H1 (cell line): Measurements from ENCODE around the gene P2RX6. TPM values are rescaled to one million over a fixed set of nuclear protein-coding genes. Genes with fewer than 3 reads are reported as not detected.

Experiments used
- HDAC6 ChIP-seq: IDR thresholded peaks from one replicate; pipeline ENCODE4 v1.7.1; 2012; ENCODE audit warnings: low read depth, mild to moderate bottlenecking, inconsistent platforms, low read length, moderate library complexity
- polyA plus RNA-seq, 7 experiments: library from polyadenylated mRNA; depleted of rRNA in 3 of 7; stranded (reverse) in 5 of 7; unstranded in 2 of 7; fragments of >200 nt in 5 of 7; fragments of 200-250 nt in 2 of 7; gene quantifications; 1 replicate in 5 of 7; 2 replicates in 1 of 7; 4 replicates in 1 of 7; pipeline versions ENCODE4 v1.2.1 to v1.2.3, GENCODE V29; 2011 to 2013; ENCODE audit warnings: missing spikeins in 2 of 7, mixed read lengths in 2 of 7
- total RNA-seq: library from RNA; stranded (reverse); fragmentation: NEBNext Ultra II Directional; extraction: Animal tissue kit (Norgen Biotek cat#: 25700); gene quantifications from 2 replicates; pipeline ENCODE4 v1.2.1, GENCODE V29; 2021

The P2RX6 gene
- total and polyA plus RNA-seq, 2 of the 8 experiments (the other 6 are each of a cell fraction or from before 2014, with no cell fraction given), result 0.09 TPM; not detected in 1

DNA sequence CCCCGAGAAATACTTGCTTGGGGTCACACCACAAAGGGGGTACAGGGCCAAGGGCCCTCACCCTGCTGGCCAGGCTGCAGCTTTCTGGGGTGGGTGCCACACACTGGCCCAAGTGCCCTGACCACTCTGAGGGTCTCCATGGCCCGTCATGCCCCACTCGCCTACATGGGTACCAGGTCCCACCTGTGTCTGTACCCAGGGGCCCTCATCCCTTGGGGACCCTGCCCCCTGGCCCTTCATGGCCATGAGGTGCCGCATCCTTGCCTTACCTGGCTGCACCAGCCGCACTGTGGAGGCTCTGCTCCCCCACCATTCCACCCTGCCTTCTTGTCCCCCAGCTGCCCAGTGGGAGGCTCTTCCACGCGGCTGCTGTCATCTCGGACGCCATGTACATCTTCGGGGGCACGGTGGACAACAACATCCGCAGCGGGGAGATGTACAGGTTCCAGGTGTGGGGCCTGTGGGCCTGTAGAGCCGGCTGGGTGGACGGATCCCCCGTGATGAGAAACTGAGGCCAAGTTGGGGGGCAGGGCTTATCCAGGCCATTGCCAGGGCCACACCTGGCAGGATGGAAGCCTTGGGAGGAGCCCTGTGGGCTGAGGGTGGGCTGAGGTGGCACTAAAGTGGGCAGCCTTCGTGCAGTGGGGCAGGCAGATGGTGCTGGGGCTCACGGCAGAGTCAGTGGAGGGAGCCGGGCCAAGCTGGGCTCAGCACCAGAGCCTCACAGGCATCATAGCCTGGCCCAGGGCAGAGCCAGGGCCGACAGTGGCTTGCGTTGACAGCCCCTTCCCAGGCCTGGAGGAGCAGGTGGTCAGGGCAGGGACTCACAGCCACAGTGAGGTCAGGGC lies 22.3 kb upstream of the P2RX6 start (continued):
- no peak for TF ChIP-seq HDAC6
